Esophagus squamous epithelium (tissue), 5 donors: Measurements from ENCODE around the gene ECT2. TPM values are rescaled to one million over a fixed set of nuclear protein-coding genes. Genes with fewer than 3 reads are reported as not detected.

Experiments
- DNase-seq: peaks from one replicate; lab custom pipeline; 2025; lab: John Stamatoyannopoulos, UW
- H3K27ac ChIP-seq, 4 donors: fragments of 200-600 bp; sonication (generic); one replicate each; pipeline ENCODE4 v1.5.1; 2016 to 2019; ENCODE audit warnings: mild to moderate bottlenecking in 1 of 4
- H3K27me3 ChIP-seq, 4 donors: fragments of 200-600 bp; sonication (generic); 1 replicate in 3 of 4; 2 replicates in 1 of 4; pipeline versions ENCODE4 v1.5.1 to v1.6.0; 2017 to 2021; ENCODE audit warnings: antibody characterized with exemption in 1 of 4
- H3K36me3 ChIP-seq, 3 donors: fragments of 200-600 bp; sonication (generic); one replicate each; pipeline ENCODE4 v1.5.1; 2016 to 2019
- H3K4me1 ChIP-seq, 3 donors: fragments of 200-600 bp; sonication (generic); one replicate each; pipeline ENCODE4 v1.5.1; 2017 to 2019
- H3K4me3 ChIP-seq, 4 donors: fragments of 200-600 bp; sonication (generic); 1 replicate in 3 of 4; 2 replicates in 1 of 4; pipeline ENCODE4 v1.5.1; 2016 to 2019; ENCODE audit warnings: mild to moderate bottlenecking in 2 of 4, moderate library complexity in 1 of 4
- H3K9me3 ChIP-seq, 3 donors: fragments of 200-600 bp; sonication (generic); one replicate each; pipeline ENCODE4 v1.5.1; 2016 to 2019
- CTCF ChIP-seq, 6 experiments: fragments of 450-650 bp in 4 of 6; fragments of 200-600 bp in 2 of 6; sonication (generic) in 2 of 6; IDR thresholded peaks; one replicate each; pipeline ENCODE4 v1.5.1; 2016 to 2019; ENCODE audit warnings: antibody characterized with exemption in 6 of 6, mild to moderate bottlenecking in 4 of 6, moderate library complexity in 4 of 6
- POLR2A ChIP-seq, 4 donors: fragments of 450-650 bp; IDR thresholded peaks; one replicate each; pipeline ENCODE4 v1.6.1; 2017; ENCODE audit warnings: antibody characterized with exemption in 4 of 4, mild to moderate bottlenecking in 4 of 4, moderate library complexity in 3 of 4
- WGBS, 2 donors: methylation state at CpG; one replicate each; pipeline ENCODE4 v1.1.5; 2018; 5-methylcytosine and 5-hydroxymethylcytosine counted together
- intact Hi-C: fragments of 100-400 bp; cut with DNase I; formaldehyde crosslinking; loops from one replicate; pipeline ENCODE4 v1.15.0; 2022
- total RNA-seq, 4 donors: library from RNA; depleted of rRNA; stranded (reverse); fragments of >200 nt; gene quantifications; one replicate each; pipeline ENCODE4 v1.1.0, GENCODE V29; 2016
- donor health status: DM: yes; HTN: yes; CAD: no.

Gene ECT2
- total RNA-seq, 4 donors from 2014 or later = 7.7 to 30.5 (median 17.7) TPM

- WGBS, 2 donors = 44 to 48% methylated on average over 4 of the region's 4 CpGs
Measured at GRCh38 chr3:172840913-172841312, 90.4 kb downstream of the ECT2 start.

GRCh38 chr3:172844428-172844827 is 93.9 kb downstream of the ECT2 start:
- no peaks in the 10 kb centered on the region for H3K9me3 ChIP-seq
- H3K4me3 ChIP-seq = no peak overlapping the region
- intact Hi-C loops = no loop called here
- H3K36me3 ChIP-seq = no peaks in the 10 kb centered on the region
- 70 to 75% methylated on average over 4 of the region's 4 CpGs for WGBS, 2 donors
- DNase-seq = no peak
- H3K27me3 ChIP-seq = peaks cover 0 to 6% (median 0%) of the 10 kb centered on the region in 4 donors
- TF ChIP-seq POLR2A (IDR thresholded peaks at IDR 0.05) = no peak
- no peak for TF ChIP-seq CTCF (IDR thresholded peaks at IDR 0.05)
- no peak overlapping the region for H3K27ac ChIP-seq
- H3K4me1 ChIP-seq = no peaks in the 10 kb centered on the region

More at GRCh38 chr3:172840913-172841312, 90.4 kb downstream of the ECT2 start:
- DNase-seq = no peak
- no peak overlapping the region for H3K27ac ChIP-seq
- H3K27me3 ChIP-seq = no peaks in the 10 kb centered on the region
- no peak for TF ChIP-seq POLR2A (IDR thresholded peaks at IDR 0.05)
- TF ChIP-seq CTCF (IDR thresholded peaks at IDR 0.05) = no peak
- intact Hi-C loops = no loop called here
- no peaks in the 10 kb centered on the region for H3K9me3 ChIP-seq
- H3K36me3 ChIP-seq = no peaks in the 10 kb centered on the region
- no peak overlapping the region for H3K4me3 ChIP-seq
- H3K4me1 ChIP-seq = no peaks in the 10 kb centered on the region

GRCh38 chr3:172846103-172846561 is 95.6 kb downstream of the ECT2 start:
- Histone ChIP-seq H3K27ac (no peak overlapping the region), H3K9me3 (no peaks in the 10 kb centered on the region), H3K4me3 (no peak overlapping the region), H3K36me3 (no peaks in the 10 kb centered on the region), H3K27me3 (peaks cover 0 to 6% (median 0%) of the 10 kb centered on the region in 4 donors), H3K4me1 (no peaks in the 10 kb centered on the region)
- 49 to 60% methylated on average over 4 of the region's 4 CpGs for WGBS, 2 donors
- intact Hi-C loops = no loop called here
- no peak for DNase-seq
- TF ChIP-seq CTCF (IDR thresholded peaks at IDR 0.05) = no peak
- TF ChIP-seq POLR2A (IDR thresholded peaks at IDR 0.05) = no peak

GRCh38 chr3:172846706-172847105 is 96.2 kb downstream of the ECT2 start:
- intact Hi-C loops = no loop called here
- Histone ChIP-seq H3K4me3 (no peak overlapping the region), H3K27me3 (peaks cover 0 to 6% (median 0%) of the 10 kb centered on the region in 4 donors), H3K27ac (no peak overlapping the region), H3K9me3 (no peaks in the 10 kb centered on the region), H3K36me3 (no peaks in the 10 kb centered on the region), H3K4me1 (no peaks in the 10 kb centered on the region)
- DNase-seq = no peak
- TF ChIP-seq POLR2A (IDR thresholded peaks at IDR 0.05) (no peak), CTCF (IDR thresholded peaks at IDR 0.05) (no peak)
- WGBS, 2 donors = 44 to 56% methylated on average over 2 of the region's 2 CpGs

GRCh38 chr3:172847292-172847691 is 96.8 kb downstream of the ECT2 start:
- Histone ChIP-seq H3K27me3 (peaks cover 0 to 6% (median 0%) of the 10 kb centered on the region in 4 donors), H3K4me3 (no peak overlapping the region)
- TF ChIP-seq POLR2A (IDR thresholded peaks at IDR 0.05) = no peak
- no peak for TF ChIP-seq CTCF (IDR thresholded peaks at IDR 0.05)

More at GRCh38 chr3:172847292-172847691, 96.8 kb downstream of the ECT2 start:
- no peak overlapping the region for H3K27ac ChIP-seq
- no peaks in the 10 kb centered on the region for H3K9me3 ChIP-seq
- H3K36me3 ChIP-seq = no peaks in the 10 kb centered on the region
- H3K4me1 ChIP-seq = no peaks in the 10 kb centered on the region
- intact Hi-C loops = no loop called here
- no peak for DNase-seq
